Raji (cell line): ENCODE results near the gene PHLDB3.

Source experiments
- POLR2A ChIP-seq: IDR thresholded peaks from 2 replicates; pipeline ENCODE4 v1.6.1; 2011; ENCODE audit warnings: low read depth, low read length, control low read depth; ENCODE audit not compliant: insufficient read depth

Gene PHLDB3

DNA sequence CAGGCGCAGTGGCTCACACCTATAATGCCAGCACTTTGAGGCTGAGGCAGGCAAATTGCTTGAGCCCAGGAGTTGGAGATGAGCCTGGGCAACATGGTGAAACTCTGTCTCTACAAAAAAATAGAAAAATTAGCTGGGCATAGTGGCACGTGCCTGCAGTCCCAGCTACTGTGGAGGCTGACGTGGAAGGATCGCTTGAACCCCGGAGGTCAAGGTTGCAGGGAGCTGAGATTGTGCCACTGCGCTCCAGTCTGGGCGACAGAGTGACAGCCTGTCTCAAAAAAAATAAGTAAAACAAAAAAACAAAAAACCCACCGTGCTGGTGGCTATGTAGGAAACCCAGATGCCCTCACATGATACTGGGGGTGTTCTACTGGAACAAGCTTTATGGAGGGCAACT lies 16.4 kb downstream of the PHLDB3 start:
- TF ChIP-seq POLR2A = no peak

DNA sequence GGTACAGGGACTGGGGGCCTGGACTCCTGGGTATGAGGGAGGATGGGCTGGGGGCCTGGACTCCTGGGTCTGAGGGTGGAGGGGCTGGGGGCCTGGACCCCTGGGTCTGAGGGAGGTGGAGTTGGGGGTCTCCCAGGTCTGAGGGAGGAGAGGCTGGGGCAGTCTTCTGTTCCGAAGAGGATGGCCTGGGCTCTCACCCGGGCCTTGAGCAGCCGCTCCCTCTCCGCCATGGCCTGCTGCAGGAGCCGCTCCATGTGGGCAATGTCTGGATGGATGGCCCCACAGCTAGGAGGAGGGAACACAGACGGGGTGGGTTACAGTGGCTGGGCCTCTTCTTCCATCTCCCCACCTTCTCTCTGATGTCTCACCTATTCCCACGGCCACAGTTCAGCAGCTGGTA lies 18.1 kb downstream of the PHLDB3 start:
- no peak for TF ChIP-seq POLR2A

GRCh38 chr19:43485951-43486350 lies 18.6 kb downstream of the PHLDB3 start:
- TF ChIP-seq POLR2A = no peak

GRCh38 chr19:43483281-43483680 lies 21.3 kb downstream of the PHLDB3 start:
- TF ChIP-seq POLR2A = no peak

DNA sequence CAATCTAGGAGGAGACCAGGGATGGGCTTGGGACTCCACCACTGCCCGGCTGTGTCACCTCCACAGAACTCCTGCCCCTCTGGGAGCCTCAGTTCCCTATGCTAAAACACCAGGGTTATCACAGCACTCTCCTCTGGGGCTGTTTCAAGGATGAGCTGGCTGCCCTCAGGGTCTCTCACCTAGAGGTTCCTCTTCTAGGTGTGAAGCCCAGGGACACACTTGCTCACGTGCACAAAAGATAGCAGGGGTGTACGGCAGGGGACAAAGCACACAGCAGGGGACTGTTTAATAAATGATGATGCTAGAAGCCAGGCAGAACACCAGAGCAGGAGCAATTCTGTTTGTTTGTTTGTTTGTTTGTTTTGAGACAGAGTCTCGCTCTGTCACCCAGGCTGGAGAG lies 22.4 kb downstream of the PHLDB3 start:
- no peak for TF ChIP-seq POLR2A

GRCh38 chr19:43481701-43482100 lies 22.8 kb downstream of the PHLDB3 start:
- TF ChIP-seq POLR2A = no peak

DNA sequence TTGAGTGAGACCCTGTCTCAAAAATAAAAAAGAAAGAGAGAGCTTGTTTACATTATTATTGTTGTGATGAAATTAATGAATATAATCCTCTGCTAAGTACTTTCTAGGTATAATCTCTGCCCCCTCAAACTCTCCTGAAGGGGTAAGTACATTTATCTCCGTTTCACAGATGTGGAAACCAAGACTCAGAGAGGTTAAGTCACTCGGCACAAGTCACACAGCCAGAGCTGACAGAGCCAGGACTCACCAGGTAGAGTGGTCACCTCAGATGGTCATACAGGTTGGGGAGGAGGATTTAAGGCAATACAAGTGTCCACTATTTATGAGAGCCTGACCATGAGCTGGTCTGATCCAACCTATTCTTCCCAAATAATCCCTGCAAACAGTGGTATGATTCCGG lies 24.0 kb downstream of the PHLDB3 start:
- no peak for TF ChIP-seq POLR2A

DNA sequence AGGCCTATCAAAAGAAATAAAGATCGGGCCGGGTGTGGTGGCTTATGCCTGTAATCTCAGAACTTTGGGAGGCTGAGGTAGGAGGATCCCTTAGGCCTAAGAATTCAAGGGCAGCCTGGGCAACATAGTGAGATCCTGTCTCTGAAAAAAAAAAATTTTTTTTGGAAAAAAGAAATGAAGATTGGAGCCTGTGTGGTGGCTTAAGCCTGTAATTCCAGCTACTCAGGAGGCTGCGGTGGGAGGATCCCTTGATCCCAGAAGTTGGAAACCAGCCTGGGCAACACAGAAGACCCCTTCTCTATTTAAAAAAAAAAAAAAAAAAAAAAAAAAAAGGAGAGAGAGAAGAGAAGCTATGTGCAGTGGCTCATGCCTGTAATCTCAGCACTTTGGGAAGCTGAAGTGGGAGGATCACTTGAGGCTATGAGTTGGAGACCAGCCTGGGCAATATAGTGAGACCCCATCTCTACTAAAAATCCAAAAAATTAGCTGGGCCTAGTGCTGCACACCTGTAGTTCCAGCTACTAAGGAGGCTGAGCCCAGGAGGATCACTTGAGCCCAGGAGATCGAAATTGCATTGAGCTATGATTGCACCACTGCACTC lies 24.5 kb downstream of the PHLDB3 start:
- TF ChIP-seq POLR2A = no peak

- TF ChIP-seq POLR2A = no peak
Observed at GRCh38 chr19:43479226-43479625, 25.3 kb downstream of the PHLDB3 start.

GRCh38 chr19:43478323-43478722 lies 26.2 kb downstream of the PHLDB3 start:
- no peak for TF ChIP-seq POLR2A

DNA sequence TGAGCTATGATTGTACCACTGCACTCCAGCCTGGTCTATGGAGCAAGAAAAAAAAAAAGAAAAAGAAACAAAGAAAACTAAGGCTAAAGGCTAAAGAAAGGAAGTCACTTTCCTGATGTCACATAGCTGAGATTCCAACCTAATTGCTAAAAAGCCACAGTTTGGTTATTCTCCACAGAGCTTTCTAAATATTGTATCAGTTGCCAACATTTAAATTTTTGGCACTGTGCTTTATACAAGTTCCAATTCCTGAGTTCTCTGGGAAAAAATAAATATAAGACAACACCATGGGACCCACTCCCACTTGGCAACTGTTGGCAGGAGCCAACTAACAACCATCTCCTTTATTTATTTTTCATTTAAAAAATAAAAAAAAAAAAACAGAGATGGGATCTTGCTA lies 27.9 kb downstream of the PHLDB3 start:
- TF ChIP-seq POLR2A = no peak

GRCh38 chr19:43474986-43475705 lies 29.4 kb downstream of the PHLDB3 start:
- TF ChIP-seq POLR2A = no peak

DNA sequence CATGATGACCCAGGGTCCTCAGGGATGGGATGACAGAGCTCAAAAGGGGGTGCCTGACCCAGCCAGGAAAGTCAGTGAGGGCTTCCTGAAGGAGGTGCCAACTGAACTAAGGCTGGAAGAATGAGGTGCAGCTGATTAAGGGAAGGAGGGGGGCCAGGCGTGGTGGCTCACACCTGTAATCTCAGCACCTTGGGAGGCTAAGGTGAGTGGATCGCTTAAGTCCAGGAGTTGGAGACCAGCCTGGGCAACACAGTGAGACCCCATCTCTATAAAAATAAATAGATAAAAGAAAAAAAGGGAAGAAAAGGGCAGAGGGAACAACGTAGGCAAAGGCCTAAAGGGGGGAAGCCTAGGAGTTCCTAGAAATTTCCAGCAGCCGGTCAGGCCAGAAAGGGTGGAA lies 30.1 kb downstream of the PHLDB3 start:
- no peak for TF ChIP-seq POLR2A

DNA sequence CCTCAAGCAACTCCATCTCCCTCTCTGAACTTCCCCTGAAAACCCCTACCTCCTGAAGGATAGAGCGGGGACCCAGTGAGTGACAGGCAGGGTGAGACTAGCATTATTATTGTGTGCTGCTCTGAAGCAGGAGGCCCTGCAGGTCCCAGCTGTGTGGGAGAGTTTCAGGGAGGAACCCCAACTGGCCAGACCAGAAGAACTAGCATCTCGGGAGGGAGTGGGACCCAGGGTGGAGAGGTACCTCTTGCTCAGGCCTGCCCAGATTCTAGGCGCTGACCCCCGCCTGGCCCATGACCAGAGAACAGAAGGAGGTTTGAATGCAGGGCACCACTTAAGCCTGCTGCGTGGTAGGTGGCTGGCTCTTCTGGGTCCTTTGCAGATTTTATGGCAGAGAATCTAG lies 33.5 kb downstream of the PHLDB3 start:
- TF ChIP-seq POLR2A = no peak

GRCh38 chr19:43470288-43470687 lies 34.3 kb downstream of the PHLDB3 start:
- TF ChIP-seq POLR2A = no peak

DNA sequence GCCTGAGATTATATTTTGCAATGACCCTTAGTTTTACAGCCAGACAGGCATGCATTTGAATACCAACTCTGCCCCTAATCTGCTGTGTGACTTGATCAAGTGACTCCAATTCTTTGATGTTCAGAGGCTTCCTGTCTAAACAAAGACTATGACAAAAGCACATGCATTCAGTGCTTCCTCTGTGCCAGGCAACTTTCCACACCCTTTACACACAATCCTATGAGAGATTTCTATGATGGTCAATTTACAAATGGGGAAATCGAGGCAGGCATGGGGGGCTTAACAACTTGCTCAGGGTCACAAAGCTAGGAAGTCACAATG lies 35.4 kb downstream of the PHLDB3 start:
- no peak for TF ChIP-seq POLR2A
